Adipocyte (in vitro differentiated cells): ENCODE results near the gene PPP1R1C.

Experiments used
- DNase-seq: peaks from one replicate; pipeline ENCODE4 v3.0.0-alpha.2; 2015; ENCODE audit warnings: low read depth
- H3K27me3 ChIP-seq: replicated peaks from 2 replicates; pipeline ENCODE4 v1.7.0; 2013; ENCODE audit warnings: mild to moderate bottlenecking, low read length, moderate library complexity; ENCODE audit not compliant: control insufficient read depth, insufficient read depth
- H3K36me3 ChIP-seq: 2 replicates; pipeline ENCODE4 v1.7.0; 2013; ENCODE audit warnings: low read length, mild to moderate bottlenecking, moderate library complexity; ENCODE audit not compliant: control insufficient read depth, insufficient read depth, severe bottlenecking
- H3K4me1 ChIP-seq: 2 replicates; pipeline ENCODE4 v1.7.0; 2013; ENCODE audit warnings: mild to moderate bottlenecking, low read length, moderate library complexity; ENCODE audit not compliant: control insufficient read depth, insufficient read depth
- H3K4me3 ChIP-seq: 2 replicates; pipeline ENCODE4 v1.7.0; 2013; ENCODE audit warnings: mild to moderate bottlenecking, low read length, moderate library complexity
- H3K9ac ChIP-seq: 2 replicates; pipeline ENCODE4 v1.7.0; 2013; ENCODE audit warnings: mild to moderate bottlenecking, low read length, moderate library complexity
- H3K9me3 ChIP-seq: 2 replicates; pipeline ENCODE4 v1.7.0; 2013; ENCODE audit warnings: mild to moderate bottlenecking, low read length, moderate library complexity; ENCODE audit not compliant: control insufficient read depth

PPP1R1C gene

GRCh38 chr2:182088681-182089320, 103.1 kb downstream of the PPP1R1C start:
- H3K27me3 ChIP-seq, result no peaks in the 10 kb centered on the region
- DNase-seq, result peak; percentile 29
- peaks cover 13% of the 10 kb centered on the region for H3K4me1 ChIP-seq
- no peaks in the 10 kb centered on the region for H3K36me3 ChIP-seq
- H3K9me3 ChIP-seq, result no peaks in the 10 kb centered on the region
- H3K9ac ChIP-seq, result no peak overlapping the region
- H3K4me3 ChIP-seq, result no peak overlapping the region

- no peak overlapping the region for H3K4me3 ChIP-seq
- peak; percentile 5 for DNase-seq
- H3K9ac ChIP-seq, result no peak overlapping the region
- no peaks in the 10 kb centered on the region for H3K9me3 ChIP-seq
- peaks cover 13% of the 10 kb centered on the region for H3K4me1 ChIP-seq
- H3K27me3 ChIP-seq, result no peaks in the 10 kb centered on the region
- no peaks in the 10 kb centered on the region for H3K36me3 ChIP-seq
Observed at GRCh38 chr2:182090486-182090885, 104.8 kb downstream of the PPP1R1C start.

GRCh38 chr2:182097571-182098164, 112.0 kb downstream of the PPP1R1C start:
- no peak for DNase-seq
- no peak overlapping the region for H3K9ac ChIP-seq
- no peaks in the 10 kb centered on the region for H3K9me3 ChIP-seq
- no peaks in the 10 kb centered on the region for H3K27me3 ChIP-seq
- H3K4me3 ChIP-seq, result no peak overlapping the region
- H3K4me1 ChIP-seq, result no peaks in the 10 kb centered on the region
- no peaks in the 10 kb centered on the region for H3K36me3 ChIP-seq

GRCh38 chr2:182098648-182099047, 113.0 kb downstream of the PPP1R1C start:
- Histone ChIP-seq H3K9me3 (no peaks in the 10 kb centered on the region), H3K9ac (no peak overlapping the region), H3K4me1 (no peaks in the 10 kb centered on the region), H3K36me3 (no peaks in the 10 kb centered on the region), H3K27me3 (no peaks in the 10 kb centered on the region), H3K4me3 (no peak overlapping the region)
- DNase-seq, result no peak

GRCh38 chr2:182101263-182101662, 115.6 kb downstream of the PPP1R1C start:
- no peak for DNase-seq
- H3K36me3 ChIP-seq, result no peaks in the 10 kb centered on the region
- H3K27me3 ChIP-seq, result no peaks in the 10 kb centered on the region
- H3K9ac ChIP-seq, result no peak overlapping the region
- H3K4me1 ChIP-seq, result no peaks in the 10 kb centered on the region
- no peak overlapping the region for H3K4me3 ChIP-seq
- no peaks in the 10 kb centered on the region for H3K9me3 ChIP-seq

- no peaks in the 10 kb centered on the region for H3K4me1 ChIP-seq
- H3K9me3 ChIP-seq, result no peaks in the 10 kb centered on the region
- no peak overlapping the region for H3K4me3 ChIP-seq
- H3K9ac ChIP-seq, result no peak overlapping the region
- no peaks in the 10 kb centered on the region for H3K36me3 ChIP-seq
- H3K27me3 ChIP-seq, result no peaks in the 10 kb centered on the region
- DNase-seq, result peak; percentile 38
Observed at GRCh38 chr2:182103526-182103925, 117.9 kb downstream of the PPP1R1C start.

- no peaks in the 10 kb centered on the region for H3K4me1 ChIP-seq
- H3K9me3 ChIP-seq, result no peaks in the 10 kb centered on the region
- no peak overlapping the region for H3K9ac ChIP-seq
- H3K4me3 ChIP-seq, result no peak overlapping the region
- no peaks in the 10 kb centered on the region for H3K36me3 ChIP-seq
- DNase-seq, result no peak
- no peaks in the 10 kb centered on the region for H3K27me3 ChIP-seq
Observed at GRCh38 chr2:182110347-182110746, 124.7 kb downstream of the PPP1R1C start.

GRCh38 chr2:182113334-182113733, 127.7 kb downstream of the PPP1R1C start:
- H3K27me3 ChIP-seq, result no peaks in the 10 kb centered on the region
- no peak for DNase-seq
- H3K9me3 ChIP-seq, result no peaks in the 10 kb centered on the region
- no peak overlapping the region for H3K9ac ChIP-seq
- H3K36me3 ChIP-seq, result no peaks in the 10 kb centered on the region
- H3K4me1 ChIP-seq, result peaks cover 7% of the 10 kb centered on the region
- no peak overlapping the region for H3K4me3 ChIP-seq

- Histone ChIP-seq H3K4me3 (no peak overlapping the region), H3K27me3 (no peaks in the 10 kb centered on the region), H3K36me3 (no peaks in the 10 kb centered on the region), H3K9me3 (no peaks in the 10 kb centered on the region), H3K9ac (no peak overlapping the region), H3K4me1 (peaks cover 7% of the 10 kb centered on the region)
- no peak for DNase-seq
Observed at GRCh38 chr2:182115258-182115657, 129.6 kb downstream of the PPP1R1C start.

GRCh38 chr2:182116774-182117173, 131.1 kb downstream of the PPP1R1C start:
- Histone ChIP-seq H3K27me3 (no peaks in the 10 kb centered on the region), H3K9ac (no peak overlapping the region), H3K36me3 (no peaks in the 10 kb centered on the region), H3K4me3 (no peak overlapping the region), H3K4me1 (peaks cover 7% of the 10 kb centered on the region), H3K9me3 (no peaks in the 10 kb centered on the region)
- DNase-seq, result no peak

- no peaks in the 10 kb centered on the region for H3K9me3 ChIP-seq
- no peak overlapping the region for H3K9ac ChIP-seq
- peaks cover 7% of the 10 kb centered on the region for H3K4me1 ChIP-seq
- H3K27me3 ChIP-seq, result no peaks in the 10 kb centered on the region
- DNase-seq, result no peak
- no peak overlapping the region for H3K4me3 ChIP-seq
- no peaks in the 10 kb centered on the region for H3K36me3 ChIP-seq
Observed at GRCh38 chr2:182117196-182117595, 131.5 kb downstream of the PPP1R1C start.
